ENCODE measurements around the gene PLEKHH3.

The PLEKHH3 gene

GRCh38 chr17:42676424-42677011, at the start of gene PLEKHH3:
Gene PLEKHH3 (minus strand): TSS chr17:42676994. CDS start chr17:42676563, 431 bp downstream.
- no peak for DNase-seq

GRCh38 chr17:42725143-42725542, 48.3 kb upstream of the PLEKHH3 start:
- DNase-seq = no peak

- DNase-seq = no peak
Measured at GRCh38 chr17:42723636-42724035, 46.8 kb upstream of the PLEKHH3 start.

GRCh38 chr17:42720996-42721583, 44.3 kb upstream of the PLEKHH3 start:
- peak; percentile 37 to 73 for DNase-seq

GRCh38 chr17:42709561-42709960, 32.8 kb upstream of the PLEKHH3 start:
- DNase-seq = no peak

GRCh38 chr17:42708588-42708987, 31.8 kb upstream of the PLEKHH3 start:
- no peak for DNase-seq

GRCh38 chr17:42706732-42707131, 29.9 kb upstream of the PLEKHH3 start:
- peak; percentile 32 to 61 for DNase-seq

- DNase-seq = no peak
Measured at GRCh38 chr17:42704837-42705494, 28.2 kb upstream of the PLEKHH3 start.

GRCh38 chr17:42704490-42704836, 27.7 kb upstream of the PLEKHH3 start:
- DNase-seq = no peak

GRCh38 chr17:42702446-42702845, 25.7 kb upstream of the PLEKHH3 start:
- no peak for DNase-seq

GRCh38 chr17:42700586-42701289, 23.9 kb upstream of the PLEKHH3 start:
- no peak for DNase-seq

- no peak for DNase-seq
Measured at GRCh38 chr17:42699415-42699740, 22.6 kb upstream of the PLEKHH3 start.

GRCh38 chr17:42698736-42699414, 22.1 kb upstream of the PLEKHH3 start:
- no peak for DNase-seq

GRCh38 chr17:42697108-42697811, 20.5 kb upstream of the PLEKHH3 start:
- no peak for DNase-seq

GRCh38 chr17:42695500-42695899, 18.7 kb upstream of the PLEKHH3 start:
- DNase-seq = no peak

GRCh38 chr17:42694524-42694923, 17.7 kb upstream of the PLEKHH3 start:
- DNase-seq = no peak

GRCh38 chr17:42692489-42692888, 15.7 kb upstream of the PLEKHH3 start:
- no peak for DNase-seq

GRCh38 chr17:42691021-42691545, 14.3 kb upstream of the PLEKHH3 start:
- DNase-seq = no peak

GRCh38 chr17:42690596-42690995, 13.8 kb upstream of the PLEKHH3 start:
- no peak for DNase-seq

GRCh38 chr17:42687707-42688320, 11.0 kb upstream of the PLEKHH3 start:
- no peak for DNase-seq

- DNase-seq = no peak
Measured at GRCh38 chr17:42686520-42687128, 9.8 kb upstream of the PLEKHH3 start.

GRCh38 chr17:42685831-42686230, 9.0 kb upstream of the PLEKHH3 start:
- no peak for DNase-seq
